ENCODE measurements around the gene MANEA. TPM values are rescaled to one million over a fixed set of nuclear protein-coding genes. Genes with fewer than 3 reads are reported as not detected.

MANEA gene, protein sequence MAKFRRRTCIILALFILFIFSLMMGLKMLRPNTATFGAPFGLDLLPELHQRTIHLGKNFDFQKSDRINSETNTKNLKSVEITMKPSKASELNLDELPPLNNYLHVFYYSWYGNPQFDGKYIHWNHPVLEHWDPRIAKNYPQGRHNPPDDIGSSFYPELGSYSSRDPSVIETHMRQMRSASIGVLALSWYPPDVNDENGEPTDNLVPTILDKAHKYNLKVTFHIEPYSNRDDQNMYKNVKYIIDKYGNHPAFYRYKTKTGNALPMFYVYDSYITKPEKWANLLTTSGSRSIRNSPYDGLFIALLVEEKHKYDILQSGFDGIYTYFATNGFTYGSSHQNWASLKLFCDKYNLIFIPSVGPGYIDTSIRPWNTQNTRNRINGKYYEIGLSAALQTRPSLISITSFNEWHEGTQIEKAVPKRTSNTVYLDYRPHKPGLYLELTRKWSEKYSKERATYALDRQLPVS
- total RNA-seq (17.7 and 18.5 TPM in 2 replicates), polyA plus RNA-seq (4.0 and 5.2 TPM in 2 replicates), polyA minus RNA-seq (4.9 and 6.2 TPM in 2 replicates), Bru-seq, nascent RNA (percentile 62 among the genes with signal in this experiment), BruChase-seq, experiment 1, labeled RNA remaining after a 6-hour chase (percentile 82 among the genes with signal in this experiment), BruChase-seq, experiment 2, labeled RNA remaining after a 2-hour chase (percentile 69 among the genes with signal in this experiment)
- polyA plus RNA-seq (2011; cell fraction: cytosol; rRNA removed) = 5.0 and 6.1 TPM in 2 replicates
- 4.2 and 5.5 TPM in 2 replicates for polyA plus RNA-seq (2011; cell fraction: nucleus; rRNA removed)
- polyA plus RNA-seq (2012) = 6.3 and 12.0 TPM in 2 replicates
- polyA minus RNA-seq (2011; cell fraction: cytosol; rRNA and poly(A)+ RNA removed) = 3.8 TPM
- polyA minus RNA-seq (2011; cell fraction: nucleus; rRNA and poly(A)+ RNA removed) = 2.8 and 7.5 TPM in 2 replicates
- long read RNA-seq, full-length matches to known transcripts = 38 of 41 reads
- long read RNA-seq, partial matches to known transcripts = 1 of 41 reads
- long read RNA-seq, other reads (novel, unspliced or antisense) = 2 of 41 reads

GRCh38 chr6:95577304-95578105 is at the start of gene MANEA:
Gene MANEA (plus strand): TSS chr6:95577535. CDS start chr6:95586440, 8,905 bp downstream.
- Histone ChIP-seq H3K4me2 (ENCODE audit: insufficient read depth, low read length) (peak within 1 kb of the TSS; percentile 98), H3K9ac (replicated peaks; ENCODE audit: extremely low read depth, insufficient read depth, low read length) (peak within 1 kb of the TSS; percentile 89), H3K79me2 (ENCODE audit: control insufficient read depth, insufficient read depth, low read length) (peaks cover 30% of the 10 kb centered on the region), H3K9me1 (replicated peaks; ENCODE audit: control insufficient read depth, extremely low read depth, insufficient read depth, low read length) (no peaks in the 10 kb centered on the region), H3K4me1 (ENCODE audit: control insufficient read depth, extremely low read depth, insufficient read depth, low read length) (peaks cover 30% of the 10 kb centered on the region), H3K36me3 (ENCODE audit: control insufficient read depth in 2 of 2, extremely low read depth in 1 of 2, insufficient read depth in 2 of 2, low read length in 2 of 2) (no peaks in the 10 kb centered on the region), H3K27ac (ENCODE audit: insufficient read depth, low read depth, low read length) (peak within 1 kb of the TSS; percentile 86), H3K4me3 (replicated peaks in 1 of 3; ENCODE audit: insufficient read depth in 1 of 3, low read depth in 1 of 3, low read length in 3 of 3) (peak within 1 kb of the TSS; percentile 57 to 100 (median 98)), H3K27me3 (ENCODE audit: control insufficient read depth in 2 of 2, insufficient read depth in 2 of 2, low read length in 2 of 2) (no peaks in the 10 kb centered on the region), H4K20me1 (replicated peaks; ENCODE audit: control insufficient read depth, extremely low read depth, insufficient read depth, low read length) (no peaks in the 10 kb centered on the region), H3K9me3 (replicated peaks; ENCODE audit: control insufficient read depth, insufficient read depth, low read length) (no peaks in the 10 kb centered on the region), H2AFZ (ENCODE audit: low read depth, low read length) (peak within 1 kb of the TSS; percentile 96)
- dilution Hi-C loops (cut with MboI; ENCODE audit: extremely low pct_ligation_motif_present, low sequenced_read_pairs) = no loop called here
- ChIA-PET CTCF (interaction anchor here (1.4 kb wide), 2 partner anchors 9 to 12 kb away, joined by 3 to 5 read pairs; no protein-coding TSS in a partner anchor), POLR2A (no interaction called here)
- BruUV-seq (replicated peaks) = no TSS peak
- intact Hi-C loops (cut with micrococcal nuclease) = loop anchor here (1.0 to 2.0 kb wide), 3 partner anchors 24 to 945 kb away; no protein-coding TSS in a partner anchor
- DNase-seq (ENCODE audit: low read depth, low spot score) (peak; percentile 84), FAIRE-seq (peak; percentile 80)
- TF ChIP-seq POLR2A (IDR thresholded peaks at IDR 0.05; ENCODE audit: low read depth, low read length) (peak; percentile 77), POLR2AphosphoS5 (IDR thresholded peaks at IDR 0.05; ENCODE audit: insufficient read depth, low read depth, low read length) (peak; percentile 79), CTCF (IDR thresholded peaks at IDR 0.05; ENCODE audit: extremely low read depth in 1 of 2, insufficient read depth in 1 of 2, low read depth in 1 of 2, low read length in 2 of 2) (peak in 1 of 2 donors; percentile 0), MYC (IDR thresholded peaks at IDR 0.05; ENCODE audit: low read depth, low read length) (no peak), JUN (IDR thresholded peaks at IDR 0.05; ENCODE audit: borderline replicate concordance, insufficient read depth, insufficient read length, low read depth) (no peak)

Data from endothelial cell of umbilical vein (primary cell).